ENCODE data around the gene CLDN18.

The CLDN18 gene

GRCh38 chr3:138009476-138010272, at the start of gene CLDN18:
Gene CLDN18 (plus strand): TSS chr3:138010165. CDS start chr3:138010226, 61 bp downstream.
- no peak for DNase-seq

- DNase-seq = no peak
These were observed 47.7 kb upstream of the CLDN18 start for GRCh38 chr3:137962251-137962650.

- no peak for DNase-seq
These were observed 46.5 kb upstream of the CLDN18 start for GRCh38 chr3:137963463-137963862.

- peak; percentile 20 to 38 for DNase-seq
These were observed 38.8 kb upstream of the CLDN18 start for GRCh38 chr3:137970914-137971831.

GRCh38 chr3:137972396-137972795, 37.6 kb upstream of the CLDN18 start:
- DNase-seq = no peak

- no peak for DNase-seq
These were observed 31.6 kb upstream of the CLDN18 start for GRCh38 chr3:137978328-137978727.

- no peak for DNase-seq
These were observed 22.2 kb upstream of the CLDN18 start for GRCh38 chr3:137987723-137988122.

- no peak for DNase-seq
These were observed 21.8 kb upstream of the CLDN18 start for GRCh38 chr3:137988152-137988551.

GRCh38 chr3:137988982-137989381, 21.0 kb upstream of the CLDN18 start:
- no peak for DNase-seq

GRCh38 chr3:137990427-137990826, 19.5 kb upstream of the CLDN18 start:
- DNase-seq = no peak

GRCh38 chr3:137992592-137992991, 17.4 kb upstream of the CLDN18 start:
- DNase-seq = no peak

GRCh38 chr3:137998121-137999042, 11.6 kb upstream of the CLDN18 start:
- DNase-seq = no peak

- no peak for DNase-seq
These were observed 6.9 kb upstream of the CLDN18 start for GRCh38 chr3:138003069-138003468.

- DNase-seq = no peak
These were observed 4.3 kb upstream of the CLDN18 start for GRCh38 chr3:138005627-138006026.

GRCh38 chr3:138007898-138008297, 2.1 kb upstream of the CLDN18 start:
- no peak for DNase-seq

- DNase-seq = no peak
These were observed 267 bp downstream of the CLDN18 start for GRCh38 chr3:138010273-138010590.

GRCh38 chr3:138011722-138012121, 1.8 kb downstream of the CLDN18 start:
- no peak for DNase-seq

- no peak for DNase-seq
These were observed 2.6 kb downstream of the CLDN18 start for GRCh38 chr3:138012526-138012925.

- DNase-seq = no peak
These were observed 6.1 kb downstream of the CLDN18 start for GRCh38 chr3:138016065-138016464.

GRCh38 chr3:138019281-138020069, 9.5 kb downstream of the CLDN18 start:
- no peak for DNase-seq

- DNase-seq = no peak
These were observed 13.8 kb downstream of the CLDN18 start for GRCh38 chr3:138023754-138024153.

- no peak for DNase-seq
These were observed 15.6 kb downstream of the CLDN18 start for GRCh38 chr3:138025553-138025952.

Data from hippocampal formation (tissue), 2 donors.